Peyer's patch (tissue), 4 donors: ENCODE measurements around the gene PKD2L2.

ENCODE experiments used
- POLR2A ChIP-seq, 2 donors: fragments of 450-650 bp; IDR thresholded peaks; one replicate each; pipeline ENCODE4 v1.5.1; 2017; ENCODE audit warnings: antibody characterized with exemption in 2 of 2, mild to moderate bottlenecking in 2 of 2, moderate library complexity in 2 of 2
- TF ChIP-seq, protein P1 (sequence below), 6 experiments: fragments of 450-650 bp in 4 of 6; fragments of 200-600 bp in 2 of 6; sonication (generic) in 1 of 6; IDR thresholded peaks; one replicate each; pipeline ENCODE4 v1.5.1; 2017 to 2019; ENCODE audit warnings: antibody characterized with exemption in 6 of 6, mild to moderate bottlenecking in 3 of 6, moderate library complexity in 1 of 6

DNA sequence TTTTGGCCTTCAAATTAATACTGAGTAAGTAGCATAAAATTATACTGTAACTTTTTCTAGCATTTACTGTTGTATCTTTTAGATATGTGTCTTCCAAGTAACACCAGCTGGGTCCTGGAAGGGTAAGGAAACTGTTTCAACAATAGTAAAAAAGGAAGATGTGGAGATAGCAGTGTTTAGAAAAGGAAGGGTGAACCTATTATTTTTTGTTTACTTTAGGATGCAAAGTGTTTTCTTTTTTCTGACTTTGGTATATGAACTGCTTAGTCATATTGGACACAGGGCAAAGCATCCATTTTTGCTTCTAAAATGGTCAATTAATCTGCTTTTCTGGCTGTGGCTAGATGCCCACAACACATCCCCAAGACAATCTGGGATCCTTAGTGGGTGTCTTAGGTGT lies 5.3 kb downstream of the PKD2L2 start:
- TF ChIP-seq POLR2A (IDR thresholded peaks at IDR 0.05), result no peak
- TF ChIP-seq, protein P1, sequence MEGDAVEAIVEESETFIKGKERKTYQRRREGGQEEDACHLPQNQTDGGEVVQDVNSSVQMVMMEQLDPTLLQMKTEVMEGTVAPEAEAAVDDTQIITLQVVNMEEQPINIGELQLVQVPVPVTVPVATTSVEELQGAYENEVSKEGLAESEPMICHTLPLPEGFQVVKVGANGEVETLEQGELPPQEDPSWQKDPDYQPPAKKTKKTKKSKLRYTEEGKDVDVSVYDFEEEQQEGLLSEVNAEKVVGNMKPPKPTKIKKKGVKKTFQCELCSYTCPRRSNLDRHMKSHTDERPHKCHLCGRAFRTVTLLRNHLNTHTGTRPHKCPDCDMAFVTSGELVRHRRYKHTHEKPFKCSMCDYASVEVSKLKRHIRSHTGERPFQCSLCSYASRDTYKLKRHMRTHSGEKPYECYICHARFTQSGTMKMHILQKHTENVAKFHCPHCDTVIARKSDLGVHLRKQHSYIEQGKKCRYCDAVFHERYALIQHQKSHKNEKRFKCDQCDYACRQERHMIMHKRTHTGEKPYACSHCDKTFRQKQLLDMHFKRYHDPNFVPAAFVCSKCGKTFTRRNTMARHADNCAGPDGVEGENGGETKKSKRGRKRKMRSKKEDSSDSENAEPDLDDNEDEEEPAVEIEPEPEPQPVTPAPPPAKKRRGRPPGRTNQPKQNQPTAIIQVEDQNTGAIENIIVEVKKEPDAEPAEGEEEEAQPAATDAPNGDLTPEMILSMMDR (IDR thresholded peaks at IDR 0.05), result no peak
